HG03432 (cell line): ENCODE results near the gene WFS1.
A peak's percentile ranks its signal among the peaks of the same experiment; 100 is the strongest.

Experiments
- ATAC-seq: cut with Tn5 transposase; IDR thresholded peaks from one replicate; pipeline ENCODE4 v1.9.1; 2021; ENCODE audit warnings: mild to moderate bottlenecking, moderate library complexity; ENCODE audit not compliant: unreplicated experiment

WFS1 gene

DNA sequence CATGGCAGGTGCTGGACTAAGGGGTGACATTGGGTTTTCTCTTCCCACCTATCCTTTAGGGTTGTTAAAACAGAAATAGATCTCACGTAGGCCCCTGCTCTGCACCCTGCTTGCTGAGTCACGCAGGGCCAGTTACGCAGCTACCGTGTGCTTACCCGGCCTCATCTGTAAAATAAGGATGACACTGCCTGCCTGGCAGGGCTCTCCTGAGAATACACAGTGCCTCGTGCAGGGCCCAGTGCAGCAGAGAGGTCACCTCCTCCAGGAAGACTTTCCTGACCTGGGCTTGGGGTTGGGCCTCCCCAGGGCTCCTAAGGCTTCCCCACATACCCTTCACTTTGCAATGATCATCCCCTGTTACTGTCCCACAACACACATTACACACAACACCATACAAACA is 35.7 kb upstream of the WFS1 start:
- ATAC-seq: no peak

DNA sequence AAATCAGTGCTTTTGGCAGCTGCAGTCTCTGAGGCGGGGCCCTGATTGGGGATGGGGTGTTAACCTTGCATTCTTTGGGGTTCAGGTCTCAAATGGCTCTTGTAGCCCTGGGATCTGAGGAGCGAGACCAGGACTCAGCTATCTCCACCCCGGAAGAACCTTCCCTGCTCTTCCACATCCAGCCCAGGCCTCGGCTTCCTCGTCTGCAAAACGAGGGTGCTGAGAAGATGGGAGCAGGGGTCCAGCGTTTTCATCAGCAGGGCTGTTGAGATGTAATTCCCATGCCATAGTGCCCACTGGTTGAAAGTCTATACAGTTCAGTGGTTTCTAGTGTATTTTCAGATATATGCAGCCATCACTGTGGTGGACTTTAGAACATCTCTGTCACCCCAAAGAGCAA is 34.6 kb upstream of the WFS1 start:
- ATAC-seq: no peak

DNA sequence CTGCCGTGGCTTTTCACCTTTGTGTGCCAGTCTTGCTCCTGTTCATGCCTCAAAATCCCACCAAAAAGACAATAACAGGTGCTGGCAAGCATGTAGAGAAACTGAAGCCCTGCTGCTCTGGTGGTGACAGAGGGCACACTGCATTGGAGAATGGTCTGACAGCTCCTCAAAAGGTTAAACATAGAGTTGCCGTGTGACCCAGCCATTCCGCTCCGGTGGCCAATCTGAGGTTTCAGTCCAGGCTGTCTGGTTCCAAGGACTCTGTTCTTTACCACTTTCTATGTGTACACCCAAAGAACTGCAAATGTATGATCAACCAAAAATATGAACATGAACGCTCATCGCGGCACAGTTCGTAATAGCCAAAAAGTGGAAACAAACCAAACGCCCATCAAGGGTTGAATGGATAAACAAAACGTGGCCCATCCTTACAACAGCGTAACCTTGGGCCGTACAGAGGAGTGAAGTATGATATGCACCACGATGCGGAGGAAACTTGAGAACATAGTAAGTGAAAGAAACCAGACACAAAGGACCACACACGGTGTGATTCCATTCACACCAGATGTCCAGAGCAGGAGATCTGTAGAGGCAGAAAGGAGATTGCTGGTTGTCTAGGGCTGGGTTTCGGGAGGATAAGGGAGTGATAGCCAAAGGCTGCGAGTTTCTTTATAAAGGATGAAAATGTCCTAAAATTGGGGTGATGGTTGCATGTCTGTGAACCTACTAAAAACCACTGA is 33.6 kb upstream of the WFS1 start:
- no peak for ATAC-seq

DNA sequence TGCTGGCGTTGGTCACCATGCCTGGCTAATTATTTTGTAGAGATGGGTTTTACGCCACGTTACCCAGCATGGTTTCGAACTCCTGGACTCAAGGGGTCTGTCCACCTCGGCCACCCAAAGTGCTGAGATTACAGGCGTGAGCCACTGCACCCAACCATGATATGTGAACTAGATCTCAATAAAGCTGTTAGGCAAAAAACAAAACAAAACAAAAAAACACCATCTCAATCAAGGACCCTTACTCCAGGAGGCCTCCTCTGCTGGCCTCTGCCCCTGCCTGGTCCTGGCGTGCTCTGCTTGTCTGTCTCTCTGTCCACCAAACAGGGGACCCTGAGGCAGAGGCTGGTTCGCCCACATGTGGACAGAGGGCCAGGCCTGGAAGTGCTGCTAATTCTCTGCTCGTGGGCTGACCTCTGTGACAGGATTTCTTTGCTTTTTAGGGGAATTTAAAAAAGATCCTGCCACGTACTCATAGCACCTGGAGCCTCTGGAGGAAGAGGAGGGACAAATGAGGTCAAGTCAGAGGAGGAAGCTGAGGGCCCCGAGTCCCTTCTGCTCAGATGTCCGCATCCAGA is 32.7 kb upstream of the WFS1 start:
- no peak for ATAC-seq

GRCh38 chr4:6239486-6239885 is 30.2 kb upstream of the WFS1 start:
- ATAC-seq: no peak

DNA sequence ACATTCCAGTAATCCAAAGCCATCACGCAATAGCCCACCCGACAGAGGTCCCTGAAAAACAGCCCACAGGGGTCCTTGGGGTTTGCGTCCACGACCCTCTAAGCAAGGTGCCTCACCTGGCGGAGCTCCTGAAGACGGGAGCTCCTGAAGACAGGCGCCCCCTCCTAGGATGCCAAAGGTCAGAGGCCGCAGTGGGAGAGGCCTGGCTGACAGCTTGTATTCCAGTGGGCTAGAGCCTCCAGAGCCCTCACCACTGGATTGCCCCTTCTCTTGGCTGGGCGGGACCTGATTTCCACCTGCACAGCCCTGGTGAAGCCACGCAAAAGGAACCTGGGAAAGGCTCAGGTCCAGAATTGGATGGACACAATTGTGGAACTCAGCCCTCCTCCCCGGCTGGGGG is 29.7 kb upstream of the WFS1 start:
- ATAC-seq: no peak

DNA sequence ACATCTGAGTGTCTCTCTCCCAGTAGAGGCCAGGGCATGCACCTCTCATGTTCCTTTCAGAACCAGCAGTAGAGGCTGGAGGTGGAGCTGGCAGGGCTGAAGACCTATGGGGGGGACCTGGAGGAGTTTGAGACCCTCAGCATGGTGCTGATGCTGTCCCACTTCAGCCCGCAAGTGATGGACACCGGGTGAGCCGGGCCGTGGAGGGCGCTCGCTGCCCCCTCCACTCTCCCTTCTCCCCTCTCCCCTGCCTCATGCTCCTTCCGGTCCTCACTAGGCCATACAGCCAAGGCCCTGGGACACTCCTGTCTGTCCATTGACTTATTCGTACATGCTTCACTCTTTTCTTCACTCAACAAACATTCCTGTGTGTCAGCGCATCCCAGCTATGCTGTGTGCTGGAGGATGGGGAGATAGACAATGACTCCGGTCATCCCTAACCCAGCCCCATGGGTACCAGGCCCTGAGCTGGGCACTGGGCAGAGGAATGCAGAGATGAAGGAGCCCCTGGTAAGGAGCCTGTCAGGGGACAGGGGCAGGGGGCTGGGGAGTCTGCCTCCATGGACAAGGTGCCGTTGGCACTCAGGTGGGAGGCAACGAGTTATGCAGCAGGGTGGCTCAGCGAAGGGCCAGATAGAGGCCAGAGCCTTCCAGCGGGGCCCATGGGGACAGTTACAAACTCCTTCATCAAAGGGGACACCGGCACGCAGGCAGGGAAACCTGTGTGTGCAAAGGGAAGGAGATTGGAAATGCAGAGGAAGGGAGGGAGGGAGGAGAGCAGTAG is 28.4 kb upstream of the WFS1 start:
- ATAC-seq: no peak

GRCh38 chr4:6242271-6243029 is 27.2 kb upstream of the WFS1 start:
- no peak for ATAC-seq

- ATAC-seq: no peak
Measured at GRCh38 chr4:6245246-6246169, 24.1 kb upstream of the WFS1 start.

- no peak for ATAC-seq
Measured at GRCh38 chr4:6246170-6246634, 23.4 kb upstream of the WFS1 start.

- no peak for ATAC-seq
Measured at GRCh38 chr4:6248394-6248793, 21.3 kb upstream of the WFS1 start.

GRCh38 chr4:6250235-6250983 is 19.2 kb upstream of the WFS1 start:
- no peak for ATAC-seq

- ATAC-seq: no peak
Measured at GRCh38 chr4:6250984-6251295, 18.7 kb upstream of the WFS1 start.

DNA sequence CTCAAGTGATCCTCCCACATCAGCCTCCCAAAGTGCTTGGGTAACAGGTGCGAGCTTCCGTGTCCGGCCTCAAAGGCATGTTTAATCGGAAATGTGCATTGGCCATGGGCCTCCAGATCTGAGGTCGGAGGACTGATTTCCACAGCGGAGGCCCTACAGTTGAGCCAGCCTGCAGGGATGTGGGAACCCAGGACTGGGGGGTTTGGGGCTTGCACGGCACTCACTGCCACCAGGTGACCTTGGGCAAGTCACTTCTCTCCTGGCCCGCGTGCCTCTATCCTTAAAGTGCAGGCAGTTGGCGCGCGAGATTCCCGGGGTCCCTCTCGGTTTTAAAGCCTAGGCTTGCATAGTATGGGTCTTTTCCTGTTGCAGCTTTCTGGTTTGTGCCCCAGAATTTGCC is 18.3 kb upstream of the WFS1 start:
- ATAC-seq: no peak

- ATAC-seq: no peak
Measured at GRCh38 chr4:6252051-6252450, 17.6 kb upstream of the WFS1 start.

- no peak for ATAC-seq
Measured at GRCh38 chr4:6253111-6253510, 16.5 kb upstream of the WFS1 start.

- ATAC-seq: no peak
Measured at GRCh38 chr4:6253961-6254360, 15.7 kb upstream of the WFS1 start.

DNA sequence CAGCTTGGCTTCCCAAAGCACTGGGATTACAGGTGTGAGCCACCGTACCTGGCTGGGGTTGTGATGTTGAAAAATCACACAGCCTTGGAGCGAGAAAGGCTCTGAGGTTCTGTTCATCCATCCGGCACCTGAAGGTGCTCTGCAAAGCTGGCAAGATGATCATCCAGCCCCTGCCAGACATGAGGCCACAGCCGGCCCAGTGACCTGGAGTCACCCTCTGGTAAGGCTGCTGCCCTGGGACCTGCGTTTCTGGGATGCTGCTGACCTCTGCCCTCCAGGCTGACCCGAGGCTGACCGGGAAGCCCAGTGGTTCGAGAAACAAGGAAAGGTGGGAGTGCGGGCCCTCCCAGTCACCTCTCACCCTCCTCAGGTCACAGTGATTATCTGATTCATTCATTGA is 13.5 kb upstream of the WFS1 start:
- ATAC-seq: no peak

DNA sequence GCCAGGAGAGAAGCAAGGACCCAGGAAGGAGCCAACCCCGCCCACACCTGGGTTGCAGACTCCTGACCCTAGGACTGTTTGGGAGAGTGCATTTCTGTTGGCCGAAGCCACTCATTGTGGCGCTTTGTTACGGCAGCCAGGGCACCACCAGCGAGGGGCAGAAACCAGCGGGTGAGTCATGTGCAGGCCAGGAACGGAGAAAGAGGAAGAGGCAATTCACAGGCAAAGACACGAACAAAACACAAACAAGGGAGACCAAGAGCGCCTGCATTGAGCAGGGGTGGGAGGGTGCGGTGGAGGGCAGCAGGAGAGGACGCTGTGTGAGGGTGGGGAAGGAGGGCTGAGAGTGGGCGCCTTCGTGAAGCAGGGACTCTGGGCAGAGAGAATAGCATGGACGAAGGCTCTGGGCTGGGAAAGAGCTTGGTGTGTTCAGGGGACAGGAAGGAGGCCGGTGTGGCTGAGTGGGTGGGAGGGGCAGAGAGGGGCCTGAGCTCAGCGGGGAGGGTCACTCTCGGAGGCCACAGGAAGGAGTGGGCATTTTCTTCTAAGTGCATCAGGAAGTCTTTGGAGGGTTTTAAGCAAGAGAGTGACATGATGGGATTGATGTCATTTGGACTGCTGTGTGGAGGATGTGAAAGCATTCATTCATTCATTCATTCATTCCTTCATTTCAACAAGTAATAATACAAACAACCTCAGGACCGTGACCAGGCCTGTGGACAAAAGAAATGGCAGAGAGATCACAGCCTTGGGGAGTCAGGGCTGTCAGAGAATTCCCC is 12.2 kb upstream of the WFS1 start:
- ATAC-seq: peak; percentile 46
